ENCODE data around the gene TARS2. TPM values are rescaled to one million over a fixed set of nuclear protein-coding genes. Genes with fewer than 3 reads are reported as not detected.

The TARS2 gene
- total RNA-seq, 4 donors from 2014 or later: 8.2 to 16.7 (median 15.9) TPM

- TF ChIP-seq CTCF (IDR thresholded peaks at IDR 0.05; ENCODE audit: low read depth): no peak
Observed at GRCh38 chr1:150552128-150552910, 65.1 kb downstream of the TARS2 start.

GRCh38 chr1:150552911-150553289 is 65.7 kb downstream of the TARS2 start:
- no peak for TF ChIP-seq CTCF (IDR thresholded peaks at IDR 0.05; ENCODE audit: low read depth)

GRCh38 chr1:150553392-150554085 is 66.3 kb downstream of the TARS2 start:
- TF ChIP-seq CTCF (IDR thresholded peaks at IDR 0.05; ENCODE audit: low read depth): no peak

- TF ChIP-seq CTCF (IDR thresholded peaks at IDR 0.05; ENCODE audit: low read depth): no peak
Observed at GRCh38 chr1:150554086-150554452, 66.8 kb downstream of the TARS2 start.

GRCh38 chr1:150555198-150555970 is 68.2 kb downstream of the TARS2 start:
- TF ChIP-seq CTCF (IDR thresholded peaks at IDR 0.05; ENCODE audit: low read depth): no peak

GRCh38 chr1:150555971-150556865 is 69.0 kb downstream of the TARS2 start:
- TF ChIP-seq CTCF (IDR thresholded peaks at IDR 0.05; ENCODE audit: low read depth): no peak

All from subcutaneous adipose tissue (tissue), 4 donors.